HG02943 (cell line): ENCODE measurements around the gene TSPAN18.

Source experiments
- ATAC-seq: cut with Tn5 transposase; IDR thresholded peaks from one replicate; pipeline ENCODE4 v1.9.1; 2021; ENCODE audit warnings: mild to moderate bottlenecking, low read depth, moderate library complexity; ENCODE audit not compliant: unreplicated experiment

The TSPAN18 gene

DNA sequence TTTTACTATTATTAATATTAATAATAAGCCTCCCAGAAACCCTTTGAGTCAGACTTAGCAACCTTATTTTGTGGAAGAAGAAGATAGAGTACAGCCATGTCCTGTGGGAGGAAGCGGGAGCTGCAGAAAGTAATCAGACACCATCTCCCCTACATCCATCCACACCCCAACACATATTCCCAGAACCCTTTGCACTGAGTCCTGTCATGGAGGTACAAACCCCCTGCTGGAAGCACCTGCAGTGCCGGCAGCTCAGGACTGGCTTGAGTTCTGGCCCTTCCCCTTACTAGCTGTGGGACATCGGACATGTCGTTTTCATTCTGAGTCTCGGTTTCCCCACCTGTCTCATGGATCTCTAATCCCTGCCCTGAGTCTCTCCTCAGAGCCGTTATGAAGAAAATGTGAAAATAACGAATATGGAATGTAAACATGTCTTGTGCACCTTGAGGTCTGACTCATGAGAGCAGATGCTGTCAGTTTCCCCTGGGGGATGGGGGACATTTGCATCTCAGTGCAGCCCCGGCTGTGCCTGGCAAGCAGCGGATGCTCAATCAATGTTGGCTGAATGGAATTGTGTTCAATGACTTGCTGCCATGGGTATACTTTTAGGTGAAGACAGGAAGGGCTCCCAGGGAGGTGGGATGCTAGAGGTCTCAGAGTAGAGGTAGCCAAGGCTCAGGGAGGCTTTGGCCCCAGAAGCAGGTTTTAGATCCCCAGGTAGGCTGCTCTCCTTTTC lies 178.5 kb downstream of the TSPAN18 start:
- no peak for ATAC-seq

DNA sequence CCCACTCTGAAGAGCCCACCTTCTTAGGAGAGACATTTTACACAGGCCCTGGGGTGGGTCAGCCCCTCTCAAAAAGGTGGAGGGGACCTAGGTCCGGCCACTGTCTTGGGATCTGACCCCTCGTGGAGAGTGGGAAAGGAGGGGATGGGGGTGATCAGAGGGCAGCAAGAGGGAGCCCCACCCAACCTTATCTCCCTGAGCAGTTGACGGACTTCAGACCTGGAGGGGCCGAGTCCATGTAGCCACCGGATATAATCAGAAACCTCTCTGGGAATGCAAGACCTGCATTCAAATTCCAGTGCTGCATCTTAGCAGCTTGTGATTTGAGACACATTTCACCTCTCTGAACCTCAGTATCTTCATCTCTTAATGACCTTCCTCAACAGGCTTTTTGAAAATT lies 179.9 kb downstream of the TSPAN18 start:
- ATAC-seq: no peak

DNA sequence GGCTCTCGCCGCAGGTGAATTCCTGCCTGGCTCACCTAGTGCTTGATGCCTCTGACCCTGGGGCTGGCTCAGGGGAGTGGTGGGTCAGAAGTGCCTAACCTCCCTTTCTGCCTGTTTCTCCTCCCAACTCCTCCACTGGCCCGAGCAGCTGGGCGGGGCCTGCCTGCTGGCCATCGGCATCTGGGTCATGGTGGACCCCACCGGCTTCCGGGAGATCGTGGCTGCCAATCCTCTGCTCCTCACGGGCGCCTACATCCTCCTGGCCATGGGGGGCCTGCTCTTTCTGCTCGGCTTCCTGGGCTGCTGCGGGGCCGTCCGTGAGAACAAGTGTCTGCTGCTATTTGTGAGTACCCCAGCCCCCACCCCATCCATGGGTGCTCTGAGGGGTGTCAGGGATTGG lies 182.8 kb downstream of the TSPAN18 start:
- no peak for ATAC-seq

DNA sequence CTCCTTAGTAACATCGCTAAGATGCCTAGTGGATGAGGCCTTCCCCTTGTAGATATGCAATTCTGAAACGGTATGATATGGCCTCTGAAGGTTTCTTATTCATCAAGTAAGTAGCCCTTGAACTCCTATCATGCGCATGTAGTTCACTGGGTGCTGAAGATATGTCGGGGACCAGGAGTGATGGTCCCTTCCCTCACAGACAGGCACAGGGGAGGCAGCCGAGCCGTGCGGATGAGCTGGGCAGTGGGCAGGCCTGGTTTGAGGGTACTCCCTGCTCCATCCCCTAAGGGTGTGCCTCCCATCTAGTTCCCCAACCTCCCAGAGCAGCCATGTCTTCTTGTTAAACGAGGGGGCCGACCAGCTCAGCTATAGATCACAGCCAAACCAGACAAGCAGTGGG lies 183.8 kb downstream of the TSPAN18 start:
- no peak for ATAC-seq

DNA sequence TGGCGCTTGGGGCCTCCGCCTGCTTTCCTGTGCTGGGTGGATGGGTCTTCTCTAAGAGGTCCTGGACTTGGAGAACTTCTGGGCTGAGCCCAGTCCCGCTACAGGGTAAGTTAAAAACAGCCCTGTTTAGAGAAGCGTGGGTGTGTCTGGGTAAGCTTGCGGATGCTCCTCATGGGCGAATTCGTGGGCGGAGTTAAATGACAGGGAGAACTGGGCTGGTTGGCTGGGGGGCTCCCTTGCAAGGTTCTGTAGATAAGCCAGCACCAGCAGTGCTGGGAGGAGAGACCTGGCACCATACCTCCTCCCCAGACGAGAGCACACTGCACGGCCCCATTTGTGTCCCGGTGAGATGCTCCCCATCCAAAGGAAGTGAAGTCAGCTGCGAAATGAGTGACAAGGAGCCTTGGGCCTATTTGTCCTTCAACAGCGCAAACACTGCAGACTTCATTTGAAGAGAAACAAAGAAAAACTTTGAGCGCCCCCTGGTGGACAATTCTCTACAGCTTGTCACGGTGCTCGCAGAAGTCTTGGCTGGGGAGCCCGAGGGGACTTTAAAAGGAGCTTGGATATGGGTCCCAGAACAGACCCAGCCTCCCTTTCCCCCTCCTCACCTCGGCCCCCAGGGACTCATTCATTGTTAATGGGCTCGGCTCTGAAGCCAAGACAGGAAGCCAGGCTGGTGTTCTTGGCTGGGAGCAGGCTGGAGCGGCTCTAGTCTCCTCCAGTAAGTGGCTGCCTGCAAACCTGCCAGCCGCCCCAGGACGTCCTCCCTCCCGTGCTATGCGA lies 184.5 kb downstream of the TSPAN18 start:
- ATAC-seq: peak; percentile 67

DNA sequence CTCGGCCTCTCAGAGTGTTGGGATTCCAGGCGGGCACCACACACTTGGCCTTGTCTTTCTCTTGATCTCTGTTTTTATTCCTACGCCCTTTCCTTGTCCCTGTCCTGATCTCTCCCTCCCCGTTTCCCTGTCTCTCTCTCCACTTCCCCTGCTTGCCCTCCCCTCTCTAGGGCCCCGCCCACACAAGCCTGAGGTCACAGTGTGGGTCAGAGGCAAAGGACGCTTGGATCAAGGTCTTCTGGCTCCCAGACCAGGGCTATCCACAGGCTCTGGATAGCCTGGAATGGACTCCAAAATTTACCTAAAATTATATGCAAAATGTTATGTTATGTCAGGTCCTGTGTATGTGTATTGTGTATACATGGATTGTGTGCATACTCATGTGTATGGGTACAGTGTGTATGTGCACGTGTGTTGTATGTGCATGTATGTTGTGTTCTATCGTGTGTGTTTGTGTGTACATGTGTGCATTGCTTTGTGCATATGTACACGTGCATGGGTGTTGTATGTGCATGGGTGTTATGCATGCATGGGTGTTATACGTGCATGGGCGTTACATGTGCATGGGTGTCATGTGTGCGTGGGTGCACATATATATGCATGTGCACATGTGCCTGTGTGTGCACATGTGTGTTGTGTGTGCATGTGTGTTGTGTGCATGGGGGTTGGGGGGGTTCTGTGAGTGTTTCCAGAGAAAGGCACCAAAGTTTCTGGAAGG lies 185.7 kb downstream of the TSPAN18 start:
- ATAC-seq: no peak

DNA sequence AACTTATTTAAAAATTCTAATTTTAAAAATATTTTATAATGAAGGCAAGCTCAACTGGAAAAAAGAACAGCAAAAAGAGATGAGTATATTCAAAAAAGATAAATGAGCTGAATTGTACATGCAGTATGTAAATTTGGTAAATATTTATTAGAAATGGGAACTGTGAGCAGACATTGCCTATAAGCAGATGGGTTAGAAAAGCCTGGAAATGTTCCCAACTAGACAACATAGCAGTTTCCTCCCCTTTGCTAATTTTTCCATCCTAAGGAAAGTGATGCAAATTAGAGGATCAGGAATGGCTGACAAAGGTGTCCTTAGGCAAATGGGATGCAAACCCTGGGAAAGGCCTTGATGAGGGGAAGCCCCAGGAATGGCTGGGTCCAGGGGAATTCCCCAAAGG lies 186.7 kb downstream of the TSPAN18 start:
- no peak for ATAC-seq

DNA sequence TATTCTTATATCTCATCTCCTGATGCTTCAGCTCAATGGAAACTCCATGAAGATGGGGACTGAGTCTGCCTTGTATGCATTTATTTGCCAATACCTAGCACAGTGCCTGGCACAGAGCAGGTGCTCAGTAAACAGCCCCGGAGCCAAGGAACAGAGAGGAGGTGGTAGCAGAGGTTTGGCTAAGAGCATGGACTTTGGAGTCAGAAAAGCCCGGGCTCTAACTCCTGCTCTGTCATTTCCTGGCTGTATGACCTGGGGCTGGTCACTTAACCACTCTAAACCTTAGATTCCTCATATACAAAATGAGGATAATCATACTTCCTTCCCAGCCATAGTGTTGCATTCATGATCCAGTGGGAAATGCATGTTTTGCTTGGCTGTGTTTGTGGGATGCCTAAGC lies 187.3 kb downstream of the TSPAN18 start:
- ATAC-seq: no peak

DNA sequence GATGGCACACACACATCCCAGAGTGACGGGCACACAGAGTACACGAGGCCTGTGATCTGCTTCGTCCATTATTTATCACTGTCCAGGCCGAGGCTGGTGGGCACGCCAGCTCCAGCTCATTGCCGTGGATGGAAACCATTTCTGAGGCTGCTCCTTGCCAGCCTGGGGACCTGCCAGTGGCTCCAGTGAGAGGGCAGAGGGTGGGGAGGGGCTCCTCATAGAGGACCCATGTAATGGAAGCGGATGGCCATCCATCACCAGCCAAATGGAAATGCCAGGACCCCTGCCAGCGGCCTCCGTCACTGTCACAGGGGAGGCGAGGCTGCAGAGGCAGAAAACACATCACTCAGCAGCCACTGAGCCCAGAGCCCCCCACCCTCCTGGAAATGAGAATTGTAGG lies 188.2 kb downstream of the TSPAN18 start:
- no peak for ATAC-seq

DNA sequence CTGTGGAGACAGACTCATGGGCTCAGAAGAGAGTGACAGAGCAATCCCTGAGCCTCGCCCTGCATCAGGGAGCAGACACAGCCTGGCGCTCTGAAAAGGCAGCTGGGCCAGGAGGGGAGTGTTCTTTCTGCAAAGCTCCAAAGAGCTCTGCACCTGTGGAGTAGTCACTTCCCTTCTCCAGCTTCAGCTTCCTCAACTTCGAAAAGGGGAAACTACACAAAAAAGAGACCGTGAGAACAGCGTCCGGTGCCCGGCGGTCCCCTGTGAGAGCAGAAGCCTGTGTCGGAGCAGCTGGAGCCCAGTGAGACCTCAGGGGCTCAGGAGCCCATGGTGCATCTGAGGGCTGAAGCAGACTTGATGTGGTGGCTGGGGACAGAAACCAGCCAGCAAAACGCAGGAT lies 188.9 kb downstream of the TSPAN18 start:
- ATAC-seq: no peak

DNA sequence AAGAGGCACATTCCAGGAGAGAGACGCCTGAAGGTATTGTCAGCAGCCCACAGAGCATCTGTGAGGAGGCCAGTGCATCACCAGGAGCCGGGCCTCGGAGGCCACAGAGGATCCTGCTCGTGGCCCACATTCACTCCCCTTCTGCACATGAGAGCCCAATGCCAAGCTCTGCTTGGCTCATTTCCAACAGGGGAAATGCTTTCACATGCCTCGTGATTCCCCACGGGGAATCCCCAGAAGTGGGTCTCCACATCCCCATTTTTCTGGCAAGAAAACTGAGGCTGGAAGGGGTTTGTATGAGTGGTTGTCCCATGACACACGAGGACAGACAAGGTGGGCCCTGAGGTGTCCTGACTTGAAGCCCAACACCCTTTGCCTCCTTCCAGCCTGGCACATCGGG lies 189.6 kb downstream of the TSPAN18 start:
- ATAC-seq: no peak

DNA sequence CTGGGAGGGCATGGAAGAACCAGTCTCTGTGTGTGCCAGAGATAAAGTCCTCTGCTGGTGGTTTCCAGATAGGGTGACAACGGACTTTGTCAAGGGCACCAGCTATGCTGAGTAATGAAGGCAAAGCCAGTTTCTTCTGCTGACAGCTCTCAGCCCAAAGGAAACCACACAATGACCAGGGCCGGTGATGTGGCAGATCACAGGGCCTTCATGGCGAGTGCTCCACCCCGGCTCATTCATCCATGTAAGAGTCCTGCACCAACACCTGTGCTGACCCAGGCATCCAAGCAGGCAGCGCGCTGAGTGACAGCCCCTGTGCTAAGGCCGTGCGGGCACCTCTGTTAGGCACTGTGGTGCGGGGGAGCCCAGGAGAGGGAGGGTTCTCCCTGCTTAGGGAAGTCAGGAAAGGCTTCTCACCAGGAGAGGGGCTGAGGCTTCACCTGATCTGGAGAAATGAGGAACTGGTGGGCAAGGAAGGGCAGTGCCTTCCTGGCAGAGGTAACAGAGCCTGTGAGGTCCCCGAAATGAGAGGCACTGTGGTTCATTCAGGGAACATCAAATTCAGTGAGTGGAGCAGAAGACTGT lies 190.1 kb downstream of the TSPAN18 start:
- no peak for ATAC-seq

DNA sequence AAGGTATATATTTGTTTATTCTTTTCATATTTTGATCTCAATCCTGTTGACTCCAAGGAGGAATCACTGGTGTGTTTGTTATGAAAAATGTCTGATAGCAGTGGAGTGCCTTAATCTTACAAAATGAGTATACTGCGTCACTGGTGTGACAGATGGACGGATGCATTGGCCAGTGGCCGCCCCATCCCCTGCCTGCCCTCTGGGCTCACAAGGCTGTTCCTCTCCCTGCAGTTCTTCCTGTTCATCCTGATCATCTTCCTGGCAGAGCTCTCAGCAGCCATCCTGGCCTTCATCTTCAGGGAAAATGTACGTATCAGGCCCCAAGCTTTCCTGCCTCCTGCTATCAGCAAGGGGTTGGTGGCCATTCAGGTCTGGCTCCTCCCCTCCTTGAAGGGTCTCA lies 191.0 kb downstream of the TSPAN18 start:
- no peak for ATAC-seq

DNA sequence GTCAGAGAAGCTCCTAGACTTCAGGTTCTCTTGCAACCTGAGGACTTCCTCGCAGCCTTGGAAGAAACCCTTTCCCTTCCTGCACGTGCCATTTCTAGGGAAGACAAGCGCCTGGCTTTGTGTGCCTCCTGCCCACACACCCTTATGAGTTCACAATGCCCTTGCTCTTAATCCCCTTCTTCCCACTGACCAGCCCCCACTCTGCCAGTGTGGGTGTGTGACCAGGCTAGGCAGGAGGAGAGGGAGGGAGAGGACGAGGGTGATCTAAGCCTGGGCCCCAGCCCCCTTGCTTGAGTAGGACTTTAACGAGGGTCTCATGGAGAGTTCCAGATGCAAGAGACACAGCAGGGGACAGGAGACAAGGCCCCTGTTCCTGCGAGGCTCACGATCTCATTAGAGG lies 193.7 kb downstream of the TSPAN18 start:
- ATAC-seq: no peak

DNA sequence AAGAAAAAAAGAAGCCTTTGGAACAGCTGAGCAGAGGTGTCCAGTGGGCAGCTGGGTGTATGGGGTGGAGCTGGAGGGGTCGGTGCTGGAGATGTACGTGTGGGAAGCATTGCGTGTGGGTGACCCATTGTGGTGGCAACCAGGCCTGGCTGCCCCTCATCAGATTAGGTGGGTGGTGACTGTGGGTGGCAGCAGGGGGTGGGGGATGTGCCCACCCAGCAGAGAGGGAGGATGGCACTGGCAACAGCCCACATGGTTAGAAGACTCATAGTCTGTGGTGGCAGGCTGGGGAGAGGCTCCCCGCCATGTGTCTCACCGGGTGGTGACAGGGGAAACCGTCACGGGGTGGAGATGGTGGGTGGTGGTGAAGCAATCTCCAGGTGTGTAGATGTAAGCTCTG lies 196.4 kb downstream of the TSPAN18 start:
- ATAC-seq: no peak

DNA sequence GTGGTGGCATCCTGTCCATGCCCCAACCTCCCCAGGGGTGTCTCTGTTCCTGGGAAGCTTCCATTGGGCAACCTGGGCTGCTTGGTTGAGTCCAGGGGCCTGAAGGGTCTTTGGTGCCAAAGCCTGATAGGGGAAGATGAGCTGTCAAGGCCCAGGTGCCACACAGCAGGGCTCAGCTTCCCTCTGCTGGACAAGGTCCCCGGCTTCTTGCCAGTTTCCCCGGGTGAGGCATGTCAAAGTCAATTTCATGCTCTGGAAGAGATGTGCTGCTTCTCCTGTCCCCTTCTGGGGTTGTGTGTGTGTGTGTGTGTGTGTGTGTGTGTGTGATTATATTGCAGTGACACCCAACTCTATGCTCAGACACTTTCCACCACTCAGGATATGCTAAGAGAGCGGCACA lies 197.0 kb downstream of the TSPAN18 start:
- ATAC-seq: no peak

DNA sequence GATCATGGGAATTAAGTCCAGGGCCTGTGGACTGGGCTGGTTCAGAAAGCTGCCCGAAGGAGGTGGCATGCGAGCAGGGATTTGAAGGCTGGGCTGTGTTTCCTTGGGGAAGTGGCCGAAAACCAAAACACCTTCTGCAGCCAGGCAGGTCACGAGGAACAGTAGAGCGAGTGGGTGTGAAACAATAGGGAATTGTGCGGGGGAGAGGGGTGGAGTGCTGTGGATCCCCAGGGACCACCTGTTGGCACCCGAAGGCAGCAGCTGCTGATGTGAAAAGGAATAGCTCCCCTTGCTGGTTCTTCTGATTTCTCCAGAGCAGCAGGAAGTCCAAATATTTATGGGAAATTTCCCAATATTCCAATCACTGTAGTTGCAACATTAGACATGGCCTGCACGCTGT lies 199.3 kb downstream of the TSPAN18 start:
- no peak for ATAC-seq

DNA sequence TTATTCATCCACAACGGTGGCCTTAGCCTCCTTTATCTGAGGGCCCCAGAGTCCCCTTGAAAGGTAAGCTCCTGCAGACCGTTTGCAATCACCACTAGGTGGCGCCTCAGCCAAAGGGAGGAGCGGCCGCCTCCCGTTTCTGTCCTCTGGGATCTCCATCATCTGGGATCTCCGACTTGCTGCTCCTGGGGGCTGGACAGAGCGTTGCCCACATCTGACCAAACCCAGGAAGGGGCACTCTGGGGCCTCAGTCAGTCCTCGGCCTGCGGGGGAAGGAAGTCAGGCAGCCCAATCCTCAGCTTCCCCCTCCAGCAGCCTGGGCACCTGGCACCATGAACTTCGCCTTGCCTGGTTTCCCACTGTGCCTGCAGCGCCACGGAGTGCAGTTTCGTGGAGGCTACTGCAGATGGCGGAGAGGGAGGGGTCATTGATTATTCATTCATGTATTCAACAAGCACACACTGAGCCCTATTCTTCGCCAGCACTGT lies 200.5 kb downstream of the TSPAN18 start:
- ATAC-seq: no peak

DNA sequence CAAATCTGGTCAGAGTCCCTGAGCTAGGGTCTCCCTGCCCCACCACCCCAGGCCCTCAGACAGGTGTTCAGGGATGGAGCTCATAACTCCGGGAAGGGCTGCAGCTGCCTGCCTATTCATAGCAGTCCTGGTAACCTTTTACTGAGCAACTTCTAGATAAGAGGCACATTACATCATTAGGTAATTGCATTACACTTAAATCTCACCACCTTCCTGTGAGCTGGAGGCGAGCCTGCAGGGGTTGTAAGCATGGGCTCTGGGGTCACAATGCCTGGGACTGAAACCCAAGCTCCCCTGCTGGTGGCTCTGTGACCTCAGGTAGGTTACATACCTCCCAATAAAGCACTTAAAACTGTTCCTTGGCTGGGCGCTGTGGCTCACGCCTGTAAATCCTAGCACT lies 201.4 kb downstream of the TSPAN18 start:
- no peak for ATAC-seq

DNA sequence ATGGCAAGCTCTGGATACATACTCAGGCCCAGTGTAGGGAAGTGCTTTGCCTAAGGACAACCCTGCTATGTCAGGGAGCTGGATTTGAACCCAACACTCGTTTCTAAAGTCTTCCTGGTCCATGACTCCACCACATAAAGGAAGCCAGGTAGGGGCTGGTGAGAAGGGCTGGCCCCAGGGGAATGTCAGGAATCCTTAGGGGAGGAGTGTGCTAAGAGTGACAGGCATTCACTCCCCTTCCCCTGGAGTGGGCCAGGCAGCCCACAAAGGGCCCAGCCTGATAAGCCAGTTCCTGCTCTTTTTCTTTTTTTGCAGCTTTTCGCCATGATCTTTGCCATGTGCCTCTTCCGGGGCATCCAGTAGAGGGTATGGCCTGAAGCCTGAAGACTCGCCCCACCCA lies 202.1 kb downstream of the TSPAN18 start:
- no peak for ATAC-seq
